Activated T-helper 2 cell treated with anti-CD3 and anti-CD28 coated beads, Interferon-gamma antibody, Interleukin-2, Interleukin-4, amounts not matched to agents 10 μg/mL and 5 μg/mL and 100 μg/mL, durations not matched to agents 14 hours and 24 hours and 36 hours (primary cell): ENCODE data around the gene CR1. TPM values are rescaled to one million over a fixed set of nuclear protein-coding genes. Genes with fewer than 3 reads are reported as not detected.
"Not testable (repeated sequence)": the region's sequence is repeated elsewhere in the genome, so short reads cannot be mapped to it uniquely, and the experiment has no call there.

Experiments
- DNase-seq: peaks from one replicate; pipeline ENCODE4 v3.0.0; 2021; ENCODE audit warnings: low spot score
- H3K27ac Mint-ChIP-seq: one replicate; pipeline ENCODE4 v1.8.0; 2021; ENCODE audit warnings: mixed read lengths
- H3K27me3 Mint-ChIP-seq: one replicate; pipeline ENCODE4 v1.8.0; 2021; ENCODE audit warnings: low read depth, mixed read lengths
- H3K36me3 Mint-ChIP-seq: one replicate; pipeline ENCODE4 v1.8.0; 2021; ENCODE audit warnings: low read depth, mixed read lengths
- H3K4me1 Mint-ChIP-seq: one replicate; pipeline ENCODE4 v1.8.0; 2021; ENCODE audit warnings: low read depth, mixed read lengths
- H3K4me3 Mint-ChIP-seq: one replicate; pipeline ENCODE4 v1.8.0; 2021; ENCODE audit warnings: low read depth, mild to moderate bottlenecking, moderate library complexity, mixed read lengths
- H3K9me3 Mint-ChIP-seq: one replicate; pipeline ENCODE4 v1.8.0; 2021; ENCODE audit warnings: mixed read lengths
- intact Hi-C: fragments of 100-400 bp; cut with micrococcal nuclease; formaldehyde crosslinking; loops from one replicate; pipeline ENCODE4 v1.15.1; 2023
- total RNA-seq: library from RNA; stranded (reverse); gene quantifications from 2 replicates; pipeline ENCODE4 v1.2.3, GENCODE V29; 2022

The CR1 gene
- total RNA-seq, 1 donor from 2014 or later = not detected

DNA sequence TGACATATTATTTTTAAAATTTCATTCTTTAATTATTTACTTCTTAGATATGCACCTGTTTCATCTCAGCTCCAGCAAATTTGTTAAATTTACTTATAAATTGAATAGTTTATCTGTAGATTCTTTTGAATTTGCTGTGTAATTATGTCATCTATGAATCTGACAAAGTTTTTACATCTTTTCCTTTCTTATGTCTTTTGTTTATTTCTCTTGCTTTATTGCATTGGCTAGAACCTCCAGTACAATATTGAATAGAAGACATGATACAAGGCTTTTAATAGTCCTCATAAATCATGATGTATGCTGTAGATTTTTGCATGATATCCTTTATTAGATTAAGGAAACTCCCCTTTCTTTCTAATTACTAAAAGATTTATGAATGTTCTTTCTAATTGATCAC, 20.8 kb downstream of the CR1 start:
- DNase-seq = no peak
- Mint-ChIP-seq H3K4me3 (no peak overlapping the region), H3K27ac (no peak overlapping the region), H3K4me1 (no peaks in the 10 kb centered on the region), H3K27me3 (peaks cover 26% of the 10 kb centered on the region), H3K9me3 (no peaks in the 10 kb centered on the region), H3K36me3 (no peaks in the 10 kb centered on the region)
- intact Hi-C loops = no loop called here

DNA sequence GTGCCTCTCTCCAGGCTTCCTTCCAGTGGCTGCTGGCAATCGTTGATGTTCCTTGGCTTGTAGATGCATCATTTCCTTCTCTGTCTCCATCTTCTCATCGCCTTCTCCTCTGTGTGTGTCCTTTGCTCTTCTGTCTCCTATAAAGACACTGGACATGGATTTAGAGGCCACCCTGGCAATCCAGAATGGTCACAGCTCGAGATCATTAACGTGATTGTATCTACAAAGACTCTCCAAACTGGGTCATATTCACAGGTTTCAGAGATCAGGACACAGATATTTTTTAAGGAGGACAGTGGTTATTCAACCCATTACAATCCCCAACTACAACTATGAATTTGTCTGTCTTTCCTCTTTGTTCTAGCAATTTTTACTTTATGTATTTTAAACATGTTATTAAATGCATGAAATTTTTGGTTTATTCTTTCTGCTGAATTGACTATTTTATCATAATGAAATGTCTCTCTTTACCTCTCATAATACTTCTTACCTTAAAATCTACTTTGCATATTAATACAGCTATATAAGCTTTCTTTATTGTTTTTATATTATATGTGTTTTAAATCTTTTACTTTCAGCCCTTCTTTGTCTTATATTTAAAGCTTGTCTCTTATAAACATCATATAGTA, 22.8 kb downstream of the CR1 start:
- intact Hi-C loops = no loop called here
- DNase-seq = no peak

DNA sequence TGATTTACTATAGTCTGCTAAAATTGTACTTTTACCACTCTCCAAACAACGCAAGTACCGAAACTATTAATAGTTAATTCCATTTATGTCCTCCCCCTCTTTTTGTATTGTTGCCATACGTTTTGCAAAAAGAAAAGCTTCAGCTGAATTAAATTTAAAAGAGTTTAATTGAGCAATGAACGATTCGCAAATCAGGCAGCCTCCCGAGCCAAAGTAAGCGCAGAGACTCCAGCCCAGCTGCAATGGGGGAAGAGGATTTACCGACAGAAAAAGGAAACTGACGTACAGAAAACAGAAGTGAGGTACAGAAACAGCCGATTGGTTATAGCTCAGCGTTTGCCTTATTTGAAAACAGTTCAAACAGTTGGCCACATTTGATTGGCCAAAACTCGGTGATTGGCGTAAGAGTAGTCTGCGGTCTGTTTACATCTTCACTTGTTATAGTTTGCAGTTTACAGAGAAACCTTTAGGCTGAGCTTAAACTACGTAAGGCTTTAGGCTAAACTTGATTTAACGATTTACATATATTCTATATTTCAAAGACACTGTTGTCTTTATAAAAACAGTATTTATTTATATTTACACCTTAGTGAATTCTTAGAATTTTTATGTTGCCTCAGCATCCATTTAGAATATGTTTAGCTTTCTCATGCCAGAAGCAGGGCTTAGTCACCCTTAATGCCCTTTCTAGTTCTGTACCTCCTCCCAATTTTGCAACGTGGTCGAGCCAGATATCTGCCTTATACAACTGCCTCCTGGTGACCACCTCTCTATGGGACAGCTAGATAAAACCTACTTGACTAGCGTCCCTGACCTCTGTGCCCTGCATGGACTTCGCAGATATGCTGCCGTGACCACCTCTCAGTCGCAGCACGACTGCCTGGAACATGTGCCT, 23.8 kb downstream of the CR1 start:
- DNase-seq = no peak

More for the DNA sequence above, 22.8 kb downstream of the CR1 start:
- no peak overlapping the region for H3K4me3 Mint-ChIP-seq
- H3K27ac Mint-ChIP-seq = no peak overlapping the region
- H3K9me3 Mint-ChIP-seq = no peaks in the 10 kb centered on the region
- no peaks in the 10 kb centered on the region for H3K36me3 Mint-ChIP-seq
- H3K4me1 Mint-ChIP-seq = no peaks in the 10 kb centered on the region
- H3K27me3 Mint-ChIP-seq = peaks cover 20% of the 10 kb centered on the region

DNA sequence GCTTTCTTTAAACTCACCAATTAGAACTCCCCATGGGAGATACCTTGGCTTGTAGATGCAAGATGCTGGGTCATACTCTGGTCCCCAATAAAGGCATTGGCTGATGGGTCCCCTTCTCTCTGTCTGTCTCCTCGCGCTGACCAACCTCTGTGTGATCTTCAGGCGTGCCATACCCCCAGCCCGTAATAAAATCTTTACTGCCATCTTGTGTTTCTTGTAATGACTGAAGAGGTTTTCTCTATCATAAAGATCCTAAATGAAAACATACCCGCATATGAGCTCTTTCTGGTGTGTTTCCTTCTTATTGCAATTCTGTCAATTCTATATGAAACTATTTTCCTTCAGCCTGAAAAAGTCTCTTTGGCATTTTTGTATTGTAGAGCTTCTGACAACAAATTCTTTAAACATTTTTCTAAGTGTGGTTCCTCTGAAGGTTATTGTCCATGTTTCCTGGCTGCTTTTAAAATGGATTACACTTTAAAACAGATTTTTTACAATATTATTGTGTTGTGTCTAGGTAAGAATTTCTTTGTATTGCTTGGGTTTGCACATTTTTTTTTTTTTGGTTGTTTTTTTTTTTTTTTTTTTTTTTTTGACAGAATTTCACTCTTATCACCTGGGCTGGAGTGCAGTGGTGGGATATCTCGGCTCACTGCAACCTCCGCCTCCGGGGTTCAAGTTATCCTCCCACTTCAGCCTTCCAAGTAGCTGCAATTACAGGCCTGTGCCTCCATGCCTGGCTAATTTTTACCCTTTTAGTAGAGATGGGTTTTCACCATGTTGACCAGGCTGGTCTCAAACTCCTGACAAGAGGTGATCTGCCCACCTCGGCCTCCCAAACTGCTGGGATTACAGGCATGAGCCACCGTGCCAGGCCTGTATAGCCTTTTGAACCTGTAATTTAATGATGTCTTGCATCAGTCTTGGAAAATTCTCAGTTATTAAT, 24.7 kb downstream of the CR1 start:
- H3K27me3 Mint-ChIP-seq = peaks cover 25% of the 10 kb centered on the region
- intact Hi-C loops, H3K4me3 Mint-ChIP-seq, H3K4me1 Mint-ChIP-seq, H3K9me3 Mint-ChIP-seq, H3K27ac Mint-ChIP-seq, DNase-seq, H3K36me3 Mint-ChIP-seq: not testable (repeated sequence)

More for the DNA sequence above, 23.8 kb downstream of the CR1 start:
- intact Hi-C loops = no loop called here
- no peaks in the 10 kb centered on the region for H3K4me1 Mint-ChIP-seq
- peaks cover 21% of the 10 kb centered on the region for H3K27me3 Mint-ChIP-seq
- no peaks in the 10 kb centered on the region for H3K9me3 Mint-ChIP-seq
- no peaks in the 10 kb centered on the region for H3K36me3 Mint-ChIP-seq
- no peak overlapping the region for H3K4me3 Mint-ChIP-seq
- H3K27ac Mint-ChIP-seq = no peak overlapping the region

DNA sequence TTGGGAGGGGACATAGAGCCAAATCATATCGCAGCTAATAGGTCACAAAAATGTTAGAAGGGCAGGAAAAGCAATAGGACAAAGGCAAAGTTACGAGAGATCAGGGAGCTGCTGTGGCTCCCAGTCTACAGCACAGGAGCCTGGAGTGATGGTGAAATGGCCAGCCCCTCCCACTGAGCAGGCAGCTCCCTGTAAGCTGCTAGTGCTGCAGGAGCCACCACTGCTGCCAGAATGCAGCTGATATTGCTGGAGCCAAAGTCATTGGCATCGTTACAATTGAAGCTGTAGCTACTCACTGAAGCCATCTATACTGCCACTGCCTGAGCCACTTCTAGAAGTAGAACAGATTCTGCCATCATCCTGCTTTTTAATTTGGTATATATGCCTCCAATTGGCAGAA, 29.3 kb downstream of the CR1 start:
- H3K4me3 Mint-ChIP-seq, intact Hi-C loops, H3K9me3 Mint-ChIP-seq, H3K27ac Mint-ChIP-seq, H3K4me1 Mint-ChIP-seq, H3K36me3 Mint-ChIP-seq, DNase-seq: not testable (repeated sequence)
- peaks cover 15% of the 10 kb centered on the region for H3K27me3 Mint-ChIP-seq

DNA sequence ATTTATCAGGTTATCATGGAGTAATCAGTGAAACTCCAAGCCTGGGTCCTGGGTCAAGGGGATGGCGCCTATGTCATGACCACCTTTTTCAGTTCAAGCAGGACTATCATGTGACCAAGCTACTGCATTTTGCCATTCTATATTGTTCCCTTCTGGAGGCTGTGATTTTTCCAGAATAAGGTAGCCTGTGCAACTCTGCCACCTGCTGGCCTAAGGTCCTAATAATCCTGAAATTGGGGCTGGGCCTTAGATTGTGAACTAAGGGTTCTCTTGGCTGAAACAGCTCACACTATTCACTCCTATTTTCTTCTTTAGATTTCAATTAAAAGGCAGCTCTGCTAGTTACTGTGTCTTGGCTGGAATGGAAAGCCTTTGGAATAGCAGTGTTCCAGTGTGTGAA, 32.4 kb downstream of the CR1 start:
- H3K4me3 Mint-ChIP-seq, H3K27ac Mint-ChIP-seq, H3K4me1 Mint-ChIP-seq, H3K36me3 Mint-ChIP-seq, intact Hi-C loops, H3K9me3 Mint-ChIP-seq, DNase-seq: not testable (repeated sequence)
- H3K27me3 Mint-ChIP-seq = peaks cover 12% of the 10 kb centered on the region

DNA sequence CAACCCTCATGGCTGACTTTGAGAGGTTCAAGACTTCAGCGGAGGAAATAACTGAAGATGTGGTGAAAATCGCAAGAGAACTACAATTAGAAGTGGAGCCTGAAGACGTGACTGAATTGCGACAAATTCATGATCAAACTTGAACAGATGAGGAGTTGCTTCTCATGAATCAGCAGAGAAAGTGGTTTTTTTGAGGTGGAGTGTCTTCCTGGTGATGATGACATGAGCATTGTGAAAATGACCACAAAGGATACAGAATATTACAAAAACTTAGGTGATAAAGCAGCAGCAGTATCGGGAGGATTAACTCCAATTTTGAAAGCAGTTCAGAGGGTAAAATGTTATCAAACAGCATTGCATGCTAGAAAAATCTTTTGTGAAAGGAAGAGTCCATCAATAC, 40.3 kb downstream of the CR1 start:
- H3K27me3 Mint-ChIP-seq, intact Hi-C loops, H3K36me3 Mint-ChIP-seq, DNase-seq, H3K4me3 Mint-ChIP-seq, H3K4me1 Mint-ChIP-seq, H3K27ac Mint-ChIP-seq, H3K9me3 Mint-ChIP-seq: not testable (repeated sequence)

DNA sequence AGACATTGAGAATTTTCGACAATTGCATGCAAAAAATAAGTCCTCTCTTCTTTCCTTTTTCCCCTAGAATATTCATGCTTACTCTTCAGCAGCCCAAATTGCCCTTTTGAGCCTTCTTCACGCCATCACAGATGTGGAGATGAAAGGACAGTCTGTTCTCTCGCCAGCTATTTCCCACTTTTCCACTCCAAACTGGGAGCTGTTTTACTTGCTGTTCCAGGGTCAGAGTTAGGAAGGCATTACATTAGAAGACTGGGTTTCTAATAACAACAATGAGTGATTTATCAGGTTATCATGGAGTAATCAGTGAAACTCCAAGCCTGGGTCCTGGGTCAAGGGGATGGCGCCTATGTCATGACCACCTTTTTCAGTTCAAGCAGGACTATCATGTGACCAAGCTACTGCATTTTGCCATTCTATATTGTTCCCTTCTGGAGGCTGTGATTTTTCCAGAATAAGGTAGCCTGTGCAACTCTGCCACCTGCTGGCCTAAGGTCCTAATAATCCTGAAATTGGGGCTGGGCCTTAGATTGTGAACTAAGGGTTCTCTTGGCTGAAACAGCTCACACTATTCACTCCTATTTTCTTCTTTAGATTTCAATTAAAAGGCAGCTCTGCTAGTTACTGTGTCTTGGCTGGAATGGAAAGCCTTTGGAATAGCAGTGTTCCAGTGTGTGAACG, 50.9 kb downstream of the CR1 start:
- intact Hi-C loops, H3K9me3 Mint-ChIP-seq, H3K4me1 Mint-ChIP-seq, H3K4me3 Mint-ChIP-seq, H3K36me3 Mint-ChIP-seq, H3K27ac Mint-ChIP-seq, DNase-seq, H3K27me3 Mint-ChIP-seq: not testable (repeated sequence)

DNA sequence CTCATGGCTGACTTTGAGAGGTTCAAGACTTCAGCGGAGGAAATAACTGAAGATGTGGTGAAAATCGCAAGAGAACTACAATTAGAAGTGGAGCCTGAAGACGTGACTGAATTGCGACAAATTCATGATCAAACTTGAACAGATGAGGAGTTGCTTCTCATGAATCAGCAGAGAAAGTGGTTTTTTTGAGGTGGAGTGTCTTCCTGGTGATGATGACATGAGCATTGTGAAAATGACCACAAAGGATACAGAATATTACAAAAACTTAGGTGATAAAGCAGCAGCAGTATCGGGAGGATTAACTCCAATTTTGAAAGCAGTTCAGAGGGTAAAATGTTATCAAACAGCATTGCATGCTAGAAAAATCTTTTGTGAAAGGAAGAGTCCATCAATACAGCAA, 58.9 kb downstream of the CR1 start:
- H3K4me1 Mint-ChIP-seq, H3K36me3 Mint-ChIP-seq, H3K27ac Mint-ChIP-seq, H3K4me3 Mint-ChIP-seq, DNase-seq, H3K27me3 Mint-ChIP-seq, H3K9me3 Mint-ChIP-seq, intact Hi-C loops: not testable (repeated sequence)

DNA sequence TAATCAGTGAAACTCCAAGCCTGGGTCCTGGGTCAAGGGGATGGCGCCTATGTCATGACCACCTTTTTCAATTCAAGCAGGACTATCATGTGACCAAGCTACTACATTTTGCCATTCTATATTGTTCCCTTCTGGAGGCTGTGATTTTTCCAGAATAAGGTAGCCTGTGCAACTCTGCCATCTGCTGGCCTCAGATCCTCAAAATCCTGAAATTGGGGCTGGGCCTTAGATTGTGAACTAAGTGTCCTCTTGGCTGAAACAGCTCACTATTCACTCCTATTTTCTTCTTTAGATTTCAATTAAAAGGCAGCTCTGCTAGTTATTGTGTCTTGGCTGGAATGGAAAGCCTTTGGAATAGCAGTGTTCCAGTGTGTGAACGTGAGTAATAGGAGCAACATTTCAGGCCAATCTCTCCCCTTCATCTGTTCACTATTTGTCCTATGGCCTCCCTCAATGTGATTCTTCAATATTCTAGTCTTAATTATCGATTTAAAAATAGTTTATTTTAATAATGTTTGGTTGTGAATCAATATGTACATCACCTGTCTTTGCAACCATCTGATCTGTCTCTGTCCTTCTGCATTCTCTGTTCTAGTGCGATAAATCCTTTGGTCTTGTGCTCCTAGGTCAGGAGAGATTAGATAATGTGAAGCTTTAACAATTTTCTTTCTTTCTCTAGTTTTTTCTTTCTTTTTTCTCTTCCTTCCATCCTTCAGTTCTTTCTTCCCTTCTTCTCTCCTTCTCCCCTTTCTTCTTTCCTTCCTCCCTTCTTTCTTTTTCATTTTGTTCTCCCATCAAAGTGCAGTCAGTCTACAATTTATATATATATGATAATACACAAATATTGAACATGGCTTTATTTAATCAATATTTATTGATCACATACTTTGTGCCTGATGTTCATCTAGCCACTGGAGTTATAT, 69.8 kb downstream of the CR1 start:
- peaks cover 8% of the 10 kb centered on the region for H3K27me3 Mint-ChIP-seq
- H3K4me3 Mint-ChIP-seq = no peak overlapping the region
- intact Hi-C loops = no loop called here
- H3K27ac Mint-ChIP-seq = no peak overlapping the region
- H3K4me1 Mint-ChIP-seq = no peaks in the 10 kb centered on the region
- H3K36me3 Mint-ChIP-seq = no peaks in the 10 kb centered on the region
- H3K9me3 Mint-ChIP-seq = no peaks in the 10 kb centered on the region
- DNase-seq = no peak

DNA sequence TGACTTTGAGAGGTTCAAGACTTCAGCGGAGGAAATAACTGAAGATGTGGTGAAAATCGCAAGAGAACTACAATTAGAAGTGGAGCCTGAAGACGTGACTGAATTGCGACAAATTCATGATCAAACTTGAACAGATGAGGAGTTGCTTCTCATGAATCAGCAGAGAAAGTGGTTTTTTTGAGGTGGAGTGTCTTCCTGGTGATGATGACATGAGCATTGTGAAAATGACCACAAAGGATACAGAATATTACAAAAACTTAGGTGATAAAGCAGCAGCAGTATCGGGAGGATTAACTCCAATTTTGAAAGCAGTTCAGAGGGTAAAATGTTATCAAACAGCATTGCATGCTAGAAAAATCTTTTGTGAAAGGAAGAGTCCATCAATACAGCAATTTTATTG, 76.0 kb downstream of the CR1 start:
- H3K36me3 Mint-ChIP-seq, H3K27ac Mint-ChIP-seq, H3K4me1 Mint-ChIP-seq, DNase-seq, intact Hi-C loops, H3K4me3 Mint-ChIP-seq, H3K9me3 Mint-ChIP-seq: not testable (repeated sequence)
- peaks cover 29% of the 10 kb centered on the region for H3K27me3 Mint-ChIP-seq
